Psoas muscle (tissue), 8 donors: ENCODE data around the gene DENND1B. TPM values are rescaled to one million over a fixed set of nuclear protein-coding genes. Genes with fewer than 3 reads are reported as not detected.

Source experiments
- ATAC-seq, 4 donors: fragments of 200-7000 bp; cut with Tn5 transposase; one replicate each; pipeline ENCODE4 v1.9.1; 2020; ENCODE audit warnings: moderate library complexity in 3 of 4, mild to moderate bottlenecking in 2 of 4
- DNase-seq, 2 donors: peaks; one replicate each; pipeline ENCODE4 v3.0.0-alpha.2; 2020
- H3K27ac ChIP-seq: fragments of 200-600 bp; one replicate; pipeline ENCODE4 v1.8.0; 2022
- H3K27me3 ChIP-seq, 3 donors: fragments of 200-600 bp in 1 of 3; one replicate each; pipeline versions ENCODE4 v1.6.1 to v1.8.0; 2013 to 2022; ENCODE audit warnings: low read length in 2 of 3, mild to moderate bottlenecking in 2 of 3, moderate library complexity in 1 of 3; ENCODE audit not compliant: insufficient read depth in 3 of 3
- H3K36me3 ChIP-seq, 2 donors: fragments of 200-600 bp in 1 of 2; one replicate each; pipeline versions ENCODE4 v1.6.1 to v1.8.0; 2013 to 2022; ENCODE audit warnings: low read depth in 1 of 2, mild to moderate bottlenecking in 1 of 2, moderate library complexity in 1 of 2; ENCODE audit not compliant: insufficient read depth in 1 of 2
- H3K4me1 ChIP-seq: fragments of 200-600 bp; one replicate; pipeline ENCODE4 v1.8.0; 2022
- H3K4me3 ChIP-seq: fragments of 200-600 bp; one replicate; pipeline ENCODE4 v1.8.0; 2022; ENCODE audit warnings: mild to moderate bottlenecking
- H3K9me3 ChIP-seq: fragments of 200-600 bp; one replicate; pipeline ENCODE4 v1.8.0; 2022
- WGBS, 3 donors: extraction: QIAGEN DNeasy Blood & Tissue Kit; methylation state at CpG; one replicate each; pipeline versions ENCODE4 v1.1.6 to v1.1.7; 2013; 5-methylcytosine and 5-hydroxymethylcytosine counted together
- intact Hi-C, 2 donors: fragments of 100-400 bp; cut with DNase I; formaldehyde crosslinking; loops; one replicate each; pipeline versions ENCODE4 v1.11.0 to v1.14.2; 2022
- polyA plus RNA-seq, 3 donors: library from polyadenylated mRNA; stranded (reverse); fragments of 200-250 nt; gene quantifications; one replicate each; pipeline ENCODE4 v1.2.3, GENCODE V29; 2013
- total RNA-seq, 4 donors: library from RNA; stranded (reverse); fragmentation: NEBNext Ultra II Directional in 2 of 4; extraction: Animal tissue kit (Norgen Biotek cat#: 25700) in 2 of 4; gene quantifications; one replicate each; pipeline versions ENCODE4 v1.2.1 to v1.2.4, GENCODE V29; 2021 to 2023
- TF ChIP-seq, protein P1 (sequence below): fragments of 200-600 bp; IDR thresholded peaks from one replicate; pipeline ENCODE4 v1.8.0; 2022; ENCODE audit warnings: antibody characterized with exemption
- donor health status: healthy with polysubstance abuse.
- donor health status: DM: no; HTN: no; CAD: no; lungs with moderate emphysema.
- donor health status: Bipolar disorder and iron deficiency.
- donor health status: healthy.
- donor health status: DM: yes; HTN: yes; CAD: no.
- donor health status: DM: no; HTN: no; CAD: no.
- donor health status: DM: no; HTN: no; CAD: no.
- donor health status: DM: yes; HTN: yes; CAD: no.

DENND1B gene
- total and polyA plus RNA-seq, 7 donors: 1.4 to 11.5 (median 6.2) TPM

DNA sequence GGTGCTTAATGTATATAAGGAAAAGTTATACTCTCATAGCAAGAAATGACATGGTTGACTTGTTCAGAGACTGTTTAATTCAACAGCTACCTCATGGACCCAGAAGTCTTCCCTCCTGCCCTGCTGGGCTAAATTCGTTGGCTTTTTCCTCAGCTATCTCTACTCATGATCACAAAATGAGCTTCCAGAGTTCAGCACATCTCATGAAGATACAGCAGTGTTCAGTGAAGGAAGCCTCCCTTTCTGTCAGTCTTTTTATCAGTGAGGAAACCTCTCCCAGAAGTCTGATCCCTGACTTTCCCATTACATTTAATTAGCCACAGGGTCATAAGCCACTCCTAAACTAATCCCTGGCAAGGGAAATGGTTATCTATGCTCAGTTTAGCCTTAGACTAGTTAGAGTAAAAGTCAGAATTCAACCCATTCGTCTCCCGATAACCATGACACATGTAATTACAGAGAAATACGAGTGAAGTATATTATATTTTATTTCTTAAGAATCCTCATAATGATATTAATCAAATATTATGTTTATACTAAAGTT lies 97.5 kb downstream of the DENND1B start:
- H3K9me3 ChIP-seq: no peaks in the 10 kb centered on the region
- intact Hi-C loops: no loop called here
- no peaks in the 10 kb centered on the region for H3K4me1 ChIP-seq
- H3K27me3 ChIP-seq: no peaks in the 10 kb centered on the region
- 82 to 84% (median 82%) methylated on average over 4 of the region's 4 CpGs for WGBS, 3 donors
- no peak overlapping the region for H3K27ac ChIP-seq
- H3K36me3 ChIP-seq: no peaks in the 10 kb centered on the region
- ATAC-seq: no peak
- TF ChIP-seq, protein P1, sequence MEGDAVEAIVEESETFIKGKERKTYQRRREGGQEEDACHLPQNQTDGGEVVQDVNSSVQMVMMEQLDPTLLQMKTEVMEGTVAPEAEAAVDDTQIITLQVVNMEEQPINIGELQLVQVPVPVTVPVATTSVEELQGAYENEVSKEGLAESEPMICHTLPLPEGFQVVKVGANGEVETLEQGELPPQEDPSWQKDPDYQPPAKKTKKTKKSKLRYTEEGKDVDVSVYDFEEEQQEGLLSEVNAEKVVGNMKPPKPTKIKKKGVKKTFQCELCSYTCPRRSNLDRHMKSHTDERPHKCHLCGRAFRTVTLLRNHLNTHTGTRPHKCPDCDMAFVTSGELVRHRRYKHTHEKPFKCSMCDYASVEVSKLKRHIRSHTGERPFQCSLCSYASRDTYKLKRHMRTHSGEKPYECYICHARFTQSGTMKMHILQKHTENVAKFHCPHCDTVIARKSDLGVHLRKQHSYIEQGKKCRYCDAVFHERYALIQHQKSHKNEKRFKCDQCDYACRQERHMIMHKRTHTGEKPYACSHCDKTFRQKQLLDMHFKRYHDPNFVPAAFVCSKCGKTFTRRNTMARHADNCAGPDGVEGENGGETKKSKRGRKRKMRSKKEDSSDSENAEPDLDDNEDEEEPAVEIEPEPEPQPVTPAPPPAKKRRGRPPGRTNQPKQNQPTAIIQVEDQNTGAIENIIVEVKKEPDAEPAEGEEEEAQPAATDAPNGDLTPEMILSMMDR: no peak
- no peak overlapping the region for H3K4me3 ChIP-seq
- DNase-seq: no peak

GRCh38 chr1:197677313-197677712 lies 98.0 kb downstream of the DENND1B start:
- no peaks in the 10 kb centered on the region for H3K36me3 ChIP-seq
- TF ChIP-seq, protein P1: no peak
- no peak for DNase-seq
- 89 to 92% (median 91%) methylated on average over 3 of the region's 3 CpGs for whole genome bisulfite sequencing, 3 donors
- H3K9me3 ChIP-seq: no peaks in the 10 kb centered on the region
- no peak overlapping the region for H3K27ac ChIP-seq
- H3K4me1 ChIP-seq: no peaks in the 10 kb centered on the region
- no peak overlapping the region for H3K4me3 ChIP-seq
- no peak for ATAC-seq
- intact Hi-C loops: no loop called here
- no peaks in the 10 kb centered on the region for H3K27me3 ChIP-seq

GRCh38 chr1:197675583-197676208 lies 99.6 kb downstream of the DENND1B start:
- TF ChIP-seq, protein P1: no peak
- no peaks in the 10 kb centered on the region for H3K27me3 ChIP-seq
- peak overlapping the region; percentile 50 for H3K4me3 ChIP-seq
- no peaks in the 10 kb centered on the region for H3K9me3 ChIP-seq
- H3K4me1 ChIP-seq: no peaks in the 10 kb centered on the region
- 15 to 32% (median 23%) methylated on average over 5 of the region's 5 CpGs for WGBS, 3 donors
- H3K27ac ChIP-seq: no peak overlapping the region
- no peaks in the 10 kb centered on the region for H3K36me3 ChIP-seq
- intact Hi-C loops: no loop called here
- peak; percentile 12 to 46 for DNase-seq
- ATAC-seq: peak in 2 of 4 donors; percentile 60 to 82

- no peak overlapping the region for H3K27ac ChIP-seq
- H3K4me1 ChIP-seq: no peaks in the 10 kb centered on the region
- TF ChIP-seq, protein P1: no peak
- ATAC-seq (no peak), DNase-seq (no peak)
- H3K36me3 ChIP-seq: no peaks in the 10 kb centered on the region
- no peaks in the 10 kb centered on the region for H3K27me3 ChIP-seq
- no peaks in the 10 kb centered on the region for H3K9me3 ChIP-seq
- WGBS, 3 donors: 89 to 94% (median 94%) methylated on average over 3 of the region's 3 CpGs
- intact Hi-C loops: no loop called here
- H3K4me3 ChIP-seq: no peak overlapping the region
Observed at GRCh38 chr1:197674286-197674685, 101.0 kb downstream of the DENND1B start.

GRCh38 chr1:197673292-197673691 lies 102.0 kb downstream of the DENND1B start:
- no peak overlapping the region for H3K27ac ChIP-seq
- no peaks in the 10 kb centered on the region for H3K4me1 ChIP-seq
- ATAC-seq (no peak), DNase-seq (no peak)
- H3K9me3 ChIP-seq: no peaks in the 10 kb centered on the region
- no peaks in the 10 kb centered on the region for H3K27me3 ChIP-seq
- WGBS, 3 donors: 92 to 93% (median 92%) methylated on average over 2 of the region's 2 CpGs
- TF ChIP-seq, protein P1: no peak
- intact Hi-C loops: no loop called here
- no peaks in the 10 kb centered on the region for H3K36me3 ChIP-seq
- no peak overlapping the region for H3K4me3 ChIP-seq
